Endothelial cell of hepatic sinusoid (primary cell): Measurements from ENCODE around the gene MAPK8.
"Not testable (repeated sequence)": the region's sequence is repeated elsewhere in the genome, so short reads cannot be mapped to it uniquely, and the experiment has no call there.

Experiments
- in situ Hi-C: cut with HindIII; loops from 2 replicates; pipeline ENCODE4 v1.10.0; 2017; ENCODE audit warnings: low sequenced_read_pairs

Gene MAPK8

GRCh38 chr10:48306265-48306869 lies at the start of gene MAPK8:
MAPK8 (plus strand) TSS chr10:48306677; CDS start chr10:48401661, 94,984 bp downstream.
- in situ Hi-C loops = loop anchor here (10.0 kb wide), 1 partner anchor 62 kb away; no protein-coding TSS in a partner anchor

GRCh38 chr10:48257407-48257961 lies 49.0 kb upstream of the MAPK8 start:
- in situ Hi-C loops = no loop called here

- in situ Hi-C loops = no loop called here
Measured at GRCh38 chr10:48258105-48258504, 48.4 kb upstream of the MAPK8 start.

GRCh38 chr10:48266528-48266927 lies 39.9 kb upstream of the MAPK8 start:
- in situ Hi-C loops = no loop called here

- in situ Hi-C loops = no loop called here
Measured at GRCh38 chr10:48271047-48271730, 35.3 kb upstream of the MAPK8 start.

- in situ Hi-C loops = no loop called here
Measured at GRCh38 chr10:48272682-48273081, 33.8 kb upstream of the MAPK8 start.

GRCh38 chr10:48273741-48274140 lies 32.7 kb upstream of the MAPK8 start:
- in situ Hi-C loops = no loop called here

GRCh38 chr10:48274636-48275035 lies 31.8 kb upstream of the MAPK8 start, which contains the start of gene FRMPD2:
FRMPD2 (minus strand) TSS chr10:48274696; CDS start chr10:48274567, 129 bp downstream.
- in situ Hi-C loops = no loop called here

GRCh38 chr10:48277093-48277492 lies 29.4 kb upstream of the MAPK8 start:
- in situ Hi-C loops = no loop called here

- in situ Hi-C loops = no loop called here
Measured at GRCh38 chr10:48279081-48279751, 27.3 kb upstream of the MAPK8 start.

- in situ Hi-C loops = not testable (repeated sequence)
Measured at GRCh38 chr10:48281697-48282096, 24.8 kb upstream of the MAPK8 start.

GRCh38 chr10:48282829-48283228 lies 23.6 kb upstream of the MAPK8 start:
- in situ Hi-C loops = no loop called here

- in situ Hi-C loops = no loop called here
Measured at GRCh38 chr10:48284002-48284546, 22.4 kb upstream of the MAPK8 start.

GRCh38 chr10:48284811-48285210 lies 21.7 kb upstream of the MAPK8 start:
- in situ Hi-C loops = no loop called here

- in situ Hi-C loops = no loop called here
Measured at GRCh38 chr10:48285710-48286109, 20.8 kb upstream of the MAPK8 start.

GRCh38 chr10:48286356-48286755 lies 20.1 kb upstream of the MAPK8 start:
- in situ Hi-C loops = no loop called here

GRCh38 chr10:48287417-48288391 lies 18.8 kb upstream of the MAPK8 start:
- in situ Hi-C loops = no loop called here

GRCh38 chr10:48288661-48289060 lies 17.8 kb upstream of the MAPK8 start:
- in situ Hi-C loops = no loop called here

GRCh38 chr10:48289501-48290238 lies 16.8 kb upstream of the MAPK8 start:
- in situ Hi-C loops = no loop called here
